KMS-11 (cell line): ENCODE results near the gene SPINK2.

Source experiments
- H2AFZ ChIP-seq: fragments of 200-600 bp; sonication (generic); 2 replicates; pipeline ENCODE4 v1.6.1; 2016; ENCODE audit warnings: antibody characterized with exemption, mixed run types, low read depth
- H3K27ac ChIP-seq: fragments of 200-600 bp; sonication (generic); 2 replicates; pipeline ENCODE4 v1.6.1; 2016; ENCODE audit warnings: mild to moderate bottlenecking, mixed run types
- H3K27me3 ChIP-seq: fragments of 200-600 bp; sonication (generic); 2 replicates; pipeline ENCODE4 v1.6.1; 2017; ENCODE audit warnings: mild to moderate bottlenecking, low read depth, mixed run types, moderate library complexity; ENCODE audit not compliant: insufficient read depth
- H3K36me3 ChIP-seq: fragments of 200-600 bp; sonication (generic); 2 replicates; pipeline ENCODE4 v1.6.1; 2017; ENCODE audit warnings: mild to moderate bottlenecking, mixed run types; ENCODE audit not compliant: insufficient read depth
- H3K4me1 ChIP-seq: fragments of 200-600 bp; sonication (generic); 2 replicates; pipeline ENCODE4 v1.6.1; 2016; ENCODE audit warnings: mild to moderate bottlenecking, low read depth, mixed run types; ENCODE audit not compliant: poor library complexity, severe bottlenecking
- H3K4me2 ChIP-seq: fragments of 200-600 bp; sonication (generic); 2 replicates; pipeline ENCODE4 v1.7.0; 2016; ENCODE audit warnings: mild to moderate bottlenecking, mixed run types
- H3K4me3 ChIP-seq: fragments of 200-600 bp; sonication (generic); IDR thresholded peaks from 2 replicates; pipeline ENCODE4 v1.6.1; 2017; ENCODE audit warnings: low read depth, low read length, mixed read lengths; ENCODE audit not compliant: insufficient read depth
- H3K79me2 ChIP-seq: fragments of 200-600 bp; sonication (generic); 2 replicates; pipeline ENCODE4 v1.6.1; 2016; ENCODE audit warnings: low read depth, mixed run types; ENCODE audit not compliant: insufficient read depth
- H3K9ac ChIP-seq: fragments of 200-600 bp; sonication (generic); 2 replicates; pipeline ENCODE4 v1.6.1; 2016; ENCODE audit warnings: mild to moderate bottlenecking, mixed run types
- H4K20me1 ChIP-seq: fragments of 200-600 bp; sonication (generic); 2 replicates; pipeline ENCODE4 v1.6.1; 2016; ENCODE audit warnings: mild to moderate bottlenecking, mixed run types; ENCODE audit not compliant: insufficient read depth
- CTCF ChIP-seq: fragments of 200-600 bp; sonication (generic); conservative IDR thresholded peaks from 2 replicates; pipeline ENCODE4 v1.6.1; 2017; ENCODE audit warnings: low read depth, mild to moderate bottlenecking, antibody characterized with exemption, low read length, moderate library complexity, mixed read lengths

SPINK2 gene

DNA sequence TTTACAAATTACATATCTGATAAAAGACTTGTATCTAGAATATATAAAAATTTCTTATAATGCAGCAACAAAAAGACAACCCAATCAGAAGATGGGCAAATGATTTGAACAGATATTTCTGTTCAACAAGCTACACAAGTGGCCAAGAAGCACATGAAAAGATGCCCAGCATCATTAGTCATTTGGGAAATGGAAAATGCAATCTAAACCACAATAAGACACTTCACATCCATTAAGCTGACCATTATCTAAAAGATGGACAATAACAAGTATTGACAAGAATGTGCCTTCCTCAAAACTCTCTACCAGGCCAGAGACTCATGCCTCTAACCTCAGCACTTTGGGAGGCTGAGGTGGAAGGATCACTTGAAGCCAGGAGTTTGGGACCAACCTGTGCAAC lies 53.9 kb downstream of the SPINK2 start:
- no peak overlapping the region for H3K4me2 ChIP-seq
- H3K4me3 ChIP-seq: no peak overlapping the region
- H4K20me1 ChIP-seq: no peaks in the 10 kb centered on the region
- H3K27me3 ChIP-seq: no peaks in the 10 kb centered on the region
- H3K79me2 ChIP-seq: no peaks in the 10 kb centered on the region
- no peaks in the 10 kb centered on the region for H3K36me3 ChIP-seq
- no peak for TF ChIP-seq CTCF
- no peak overlapping the region for H2AFZ ChIP-seq
- H3K9ac ChIP-seq: no peak overlapping the region
- H3K4me1 ChIP-seq: peaks cover 8% of the 10 kb centered on the region
- no peak overlapping the region for H3K27ac ChIP-seq

GRCh38 chr4:56764775-56765174 lies 56.7 kb downstream of the SPINK2 start:
- Histone ChIP-seq H2AFZ (no peak overlapping the region), H3K9ac (no peak overlapping the region), H3K27ac (no peak overlapping the region), H3K79me2 (no peaks in the 10 kb centered on the region), H3K4me3 (no peak overlapping the region), H3K4me1 (peaks cover 23% of the 10 kb centered on the region), H3K4me2 (no peak overlapping the region), H4K20me1 (no peaks in the 10 kb centered on the region), H3K27me3 (no peaks in the 10 kb centered on the region), H3K36me3 (no peaks in the 10 kb centered on the region)
- TF ChIP-seq CTCF: no peak

DNA sequence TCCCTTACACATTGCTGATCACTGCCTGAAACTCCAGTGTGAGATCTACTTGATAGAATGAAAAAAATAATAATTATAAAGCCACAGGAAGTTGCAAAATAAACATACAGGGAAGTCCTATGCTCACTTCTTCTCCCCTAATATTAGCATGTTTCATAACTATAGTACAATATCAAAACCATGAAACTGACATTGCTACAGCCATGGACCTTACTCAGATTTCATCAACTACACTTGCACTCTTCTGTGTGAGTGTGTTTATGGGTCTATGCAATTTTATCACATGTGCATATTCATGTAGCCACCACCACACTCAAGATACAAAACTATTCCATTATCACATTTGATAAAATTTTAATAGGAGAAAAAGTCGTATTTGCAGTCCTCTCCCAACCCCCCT lies 57.3 kb downstream of the SPINK2 start:
- no peaks in the 10 kb centered on the region for H3K36me3 ChIP-seq
- no peak overlapping the region for H3K9ac ChIP-seq
- H3K27ac ChIP-seq: no peak overlapping the region
- H3K4me3 ChIP-seq: no peak overlapping the region
- peaks cover 28% of the 10 kb centered on the region for H3K4me1 ChIP-seq
- no peaks in the 10 kb centered on the region for H3K79me2 ChIP-seq
- no peak overlapping the region for H3K4me2 ChIP-seq
- no peak for TF ChIP-seq CTCF
- H2AFZ ChIP-seq: no peak overlapping the region
- H3K27me3 ChIP-seq: no peaks in the 10 kb centered on the region
- no peaks in the 10 kb centered on the region for H4K20me1 ChIP-seq

DNA sequence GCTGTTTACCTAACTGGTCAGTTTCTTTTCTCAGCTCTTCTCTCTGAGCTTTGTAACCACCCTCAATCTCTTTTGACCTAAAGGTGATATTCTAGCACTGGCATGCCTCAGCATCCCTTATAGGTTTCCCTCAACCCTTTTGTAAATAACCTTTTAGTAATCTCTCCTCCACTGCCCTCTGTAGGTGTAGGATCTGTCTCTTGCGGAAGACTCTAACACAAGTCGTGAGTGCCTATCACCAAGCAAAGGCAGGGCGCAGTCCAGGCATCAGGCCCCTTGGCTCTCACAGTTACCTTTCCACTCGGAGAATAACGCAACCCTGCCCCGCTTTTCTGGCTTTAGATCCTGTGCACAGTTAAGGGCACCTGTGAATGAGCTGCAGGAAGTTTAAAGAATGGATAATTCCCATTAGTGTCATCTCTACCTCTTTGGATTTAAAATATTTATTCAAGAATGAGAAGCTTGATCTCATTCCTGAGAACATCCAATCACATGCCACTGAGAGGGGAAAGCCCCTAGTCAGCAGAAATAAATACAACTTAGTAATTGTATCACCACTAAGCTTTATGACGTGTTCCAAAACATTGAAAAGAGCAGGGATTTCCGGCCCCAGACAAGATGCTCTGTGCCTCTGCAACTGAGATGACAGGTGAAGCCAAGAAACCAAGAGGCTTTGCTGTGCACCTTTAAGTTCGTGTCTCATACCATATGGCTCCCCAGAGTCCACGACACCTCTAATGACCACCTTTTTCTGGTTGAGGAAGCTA lies 58.8 kb downstream of the SPINK2 start:
- no peak for TF ChIP-seq CTCF
- no peaks in the 10 kb centered on the region for H4K20me1 ChIP-seq
- no peak overlapping the region for H3K27ac ChIP-seq
- no peak overlapping the region for H3K4me3 ChIP-seq
- no peak overlapping the region for H3K9ac ChIP-seq
- H3K27me3 ChIP-seq: no peaks in the 10 kb centered on the region
- H3K4me1 ChIP-seq: peaks cover 41% of the 10 kb centered on the region
- H3K4me2 ChIP-seq: no peak overlapping the region
- no peaks in the 10 kb centered on the region for H3K79me2 ChIP-seq
- H3K36me3 ChIP-seq: no peaks in the 10 kb centered on the region
- H2AFZ ChIP-seq: no peak overlapping the region
